NCI-H510A (cell line): Measurements from ENCODE around the gene KCNQ1.

Experiments
- DNase-seq: peaks from one replicate; lab custom pipeline; 2025; lab: John Stamatoyannopoulos, UW

KCNQ1 gene

DNA sequence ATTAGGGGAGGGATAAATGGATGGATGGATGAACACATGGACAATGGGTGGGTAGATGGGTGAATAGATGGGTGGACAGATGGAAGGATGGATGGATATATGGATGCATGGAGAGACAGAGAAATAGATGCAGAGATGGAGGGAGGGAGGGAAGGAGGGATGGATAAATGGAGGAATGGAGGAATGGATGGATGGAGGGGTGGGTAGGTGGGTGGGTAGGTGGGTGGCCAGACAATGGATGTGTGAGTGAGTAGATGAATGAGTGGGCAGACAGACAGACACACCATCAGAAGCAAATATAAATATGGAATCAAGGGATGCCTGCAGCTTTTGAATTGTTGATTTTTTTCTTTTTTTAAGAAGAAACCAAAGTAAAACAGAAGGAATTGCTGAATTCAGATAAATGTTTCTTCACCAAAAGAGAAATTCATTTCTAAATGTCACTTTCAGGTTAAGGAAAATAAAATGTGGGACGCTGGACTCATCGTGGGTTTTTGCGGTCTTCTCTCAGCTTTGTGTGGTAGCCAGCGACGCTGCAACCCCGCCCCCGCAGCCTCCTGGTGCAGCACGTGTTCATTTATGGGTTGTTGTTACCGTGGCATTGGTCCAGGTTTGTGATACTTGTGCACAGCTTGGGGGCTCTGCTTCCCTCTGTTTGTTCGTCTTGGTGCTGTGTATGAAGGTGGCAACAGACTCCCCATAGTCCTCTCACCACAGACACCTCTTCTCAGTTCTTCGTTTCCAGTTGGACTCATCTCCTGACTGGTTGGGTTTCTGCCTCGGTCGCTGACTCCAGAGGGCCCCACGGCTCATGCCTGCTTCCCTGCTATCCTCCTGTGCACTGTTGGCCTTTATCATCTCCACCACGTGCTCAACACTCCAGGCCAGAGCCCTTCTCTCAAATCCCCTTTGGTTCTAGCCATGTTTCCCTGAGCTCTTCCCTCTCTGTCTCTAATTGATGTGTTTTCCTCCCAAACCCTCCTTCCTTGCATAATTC is 364.3 kb downstream of the KCNQ1 start:
- no peak for DNase-seq

DNA sequence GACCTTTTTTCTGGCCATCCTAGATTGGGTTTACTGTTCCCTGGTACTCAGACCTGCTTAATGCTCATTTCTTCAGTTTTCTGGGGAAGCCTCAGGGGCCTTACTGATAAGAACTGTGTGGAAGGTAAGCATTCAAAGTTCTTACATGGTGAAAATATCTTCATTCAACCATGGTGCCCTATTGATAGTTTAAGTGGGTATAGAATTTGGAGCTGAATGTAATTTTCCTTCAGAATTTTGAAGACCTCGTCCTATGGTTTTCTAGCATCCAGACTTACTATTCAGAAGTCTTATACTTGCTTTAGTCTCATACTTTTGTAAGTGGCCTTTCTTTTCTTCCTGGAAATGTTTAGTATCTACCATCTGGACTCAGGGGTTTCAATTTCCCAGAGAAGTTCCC is 365.0 kb downstream of the KCNQ1 start:
- DNase-seq = no peak

DNA sequence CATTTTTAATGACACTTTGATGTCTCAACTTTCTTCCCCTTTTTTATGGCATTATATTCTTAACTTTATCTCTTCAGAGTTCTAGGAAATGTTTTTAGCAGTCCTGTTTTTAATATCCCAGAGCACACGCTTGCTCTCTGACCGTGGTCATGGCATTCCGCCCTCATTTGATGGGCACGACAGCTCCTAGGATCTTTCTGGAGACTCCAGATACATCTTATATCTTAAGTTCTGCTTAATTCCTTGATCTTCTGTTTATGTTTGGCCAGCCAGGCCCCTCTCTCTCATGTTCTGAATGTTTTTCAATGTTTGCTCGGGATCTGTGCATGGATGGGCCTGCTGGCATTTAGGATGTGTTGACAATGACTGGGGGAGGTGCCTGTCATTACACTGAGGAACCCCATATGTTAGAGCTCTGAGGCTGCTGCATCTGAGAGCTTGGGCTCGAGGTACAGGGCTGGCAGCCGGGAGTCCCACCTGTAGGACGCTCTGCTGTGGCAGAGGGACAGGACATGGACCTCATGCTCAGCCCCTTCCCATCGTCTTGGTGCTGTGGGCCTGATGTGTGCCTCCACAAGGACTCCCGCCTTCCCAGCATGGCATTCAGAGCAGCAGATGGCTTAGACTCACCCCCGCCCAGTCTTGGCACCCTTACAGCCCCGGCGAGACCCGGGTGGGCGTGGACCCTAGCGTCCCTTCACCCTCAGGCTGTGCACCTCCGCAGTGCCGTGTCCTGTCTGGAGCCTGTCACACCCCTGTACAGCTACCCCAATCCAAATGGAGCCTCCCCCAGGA is 365.8 kb downstream of the KCNQ1 start:
- DNase-seq = no peak

- DNase-seq = no peak
Observed at GRCh38 chr11:2811206-2812091, 366.6 kb downstream of the KCNQ1 start.

DNA sequence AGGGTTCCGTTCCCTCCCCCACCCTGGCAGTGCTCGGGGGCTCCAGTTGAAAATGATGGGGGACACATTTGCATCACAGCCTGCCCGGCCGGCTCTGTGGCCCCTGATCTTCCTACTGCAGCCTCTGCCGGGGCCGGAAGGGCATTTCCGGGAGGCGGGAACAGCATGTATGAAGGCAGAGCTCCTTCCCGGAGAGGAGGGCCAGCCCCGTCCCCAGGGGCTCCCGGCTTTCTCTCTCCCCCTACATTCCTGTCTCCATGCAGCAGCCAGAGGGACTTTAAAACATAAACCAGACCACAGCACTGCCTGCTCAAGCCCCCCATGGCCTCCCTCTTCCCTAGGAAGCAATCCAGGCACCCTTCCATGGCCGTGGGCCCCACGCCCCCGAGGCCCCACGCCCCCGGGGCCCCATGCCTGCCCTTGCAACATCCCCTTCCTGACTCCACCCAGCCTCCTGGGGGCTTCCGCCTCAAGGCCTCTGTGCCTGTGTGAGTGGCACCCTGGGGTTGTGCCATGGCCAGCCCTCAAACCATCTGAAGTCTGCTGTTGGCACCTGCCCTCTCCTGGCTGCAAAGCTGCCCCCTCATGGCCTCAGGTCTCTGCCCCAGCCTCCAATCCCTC is 367.7 kb downstream of the KCNQ1 start:
- no peak for DNase-seq

DNA sequence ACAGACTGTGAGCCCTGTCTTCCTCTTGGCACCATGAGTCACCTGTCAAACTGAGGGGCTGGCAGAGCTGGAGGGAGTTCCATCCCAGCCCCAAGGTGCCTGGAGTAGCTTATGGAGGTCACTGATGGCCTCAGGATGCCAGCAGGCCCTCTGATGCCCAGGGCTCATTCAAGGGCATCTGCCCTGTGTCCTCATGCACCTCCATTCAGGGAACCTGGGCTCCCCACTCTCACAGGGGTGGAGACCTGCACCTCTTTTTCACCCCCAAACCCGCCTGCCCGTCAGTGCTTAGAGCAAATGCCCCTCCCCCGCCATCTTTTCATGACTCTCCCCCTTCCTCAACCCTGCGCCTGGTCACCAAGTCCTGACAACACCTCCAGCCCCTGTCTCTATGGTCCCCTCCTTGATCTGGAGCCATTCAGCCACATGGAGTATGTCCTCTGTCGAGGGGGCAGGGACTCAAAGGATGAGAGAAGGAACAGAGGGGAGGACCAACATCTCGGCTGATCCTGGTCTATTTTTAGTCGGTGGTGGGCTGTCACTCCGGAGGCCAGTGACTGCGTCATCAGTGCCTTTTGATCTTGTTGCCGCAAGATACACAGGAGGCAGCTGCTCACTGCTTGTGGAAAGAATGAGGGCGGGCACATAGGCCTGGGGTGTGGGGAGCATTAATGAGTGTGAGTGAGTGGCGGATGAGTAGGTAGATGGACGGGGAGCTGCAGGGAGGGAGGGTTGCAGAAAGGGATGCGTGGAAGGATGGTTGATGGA is 368.5 kb downstream of the KCNQ1 start:
- no peak for DNase-seq

- DNase-seq = no peak
Observed at GRCh38 chr11:2813968-2814367, 369.2 kb downstream of the KCNQ1 start.

GRCh38 chr11:2814751-2815150 is 369.9 kb downstream of the KCNQ1 start:
- no peak for DNase-seq

DNA sequence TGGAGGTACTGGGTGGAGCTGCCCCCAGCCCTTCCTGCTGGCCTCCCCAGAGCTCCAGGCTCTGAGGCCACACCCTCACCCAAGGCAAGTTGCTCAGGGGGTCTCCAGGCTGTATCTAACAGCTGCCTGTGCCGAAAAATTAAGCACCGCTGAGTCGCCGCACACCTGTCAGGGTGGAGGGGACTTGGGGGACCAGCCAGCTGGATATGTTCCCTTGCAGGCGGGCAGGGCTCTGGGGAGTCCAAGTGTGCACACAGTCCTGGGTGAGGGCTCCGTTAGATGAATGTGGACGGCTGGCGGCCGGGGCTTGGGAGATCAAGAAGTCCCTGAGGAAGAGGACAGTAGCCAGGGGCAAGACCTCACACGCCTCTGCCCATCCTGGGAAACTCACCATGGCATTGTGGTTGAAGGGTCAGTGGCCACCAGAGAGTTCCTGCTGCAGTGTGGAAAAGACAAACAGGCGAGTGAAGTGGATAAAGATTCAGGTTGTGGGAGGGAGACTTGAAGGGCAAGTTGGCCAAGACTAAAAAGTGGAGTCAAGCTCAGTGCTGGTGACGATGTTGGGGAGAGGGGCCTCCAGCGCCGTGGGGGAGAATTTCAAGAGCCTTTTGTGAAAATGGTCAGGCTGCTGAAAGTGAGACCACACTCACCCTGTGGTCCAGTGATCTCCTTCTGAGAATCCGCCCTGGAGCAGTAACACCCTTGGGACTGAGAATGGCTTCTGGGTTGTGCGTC is 371.1 kb downstream of the KCNQ1 start:
- DNase-seq = no peak

DNA sequence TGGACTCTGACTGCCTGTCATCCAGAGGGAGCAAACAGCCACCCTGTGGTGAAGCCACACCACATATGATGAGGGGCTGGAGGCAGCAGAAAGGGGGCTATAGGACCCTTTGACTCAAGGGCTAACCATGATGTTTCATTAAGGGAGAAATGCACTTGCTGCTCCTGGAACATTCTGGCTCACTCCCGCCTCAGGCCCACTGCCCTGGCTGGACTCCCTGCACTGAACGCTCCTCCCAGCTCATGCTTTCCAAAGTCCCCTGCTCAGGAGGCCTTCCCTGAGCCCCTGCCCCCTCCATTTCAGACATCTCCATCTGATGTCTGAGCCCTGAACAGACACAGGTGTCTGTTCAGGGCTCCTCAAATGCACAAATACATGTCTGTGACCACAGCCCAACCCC is 371.7 kb downstream of the KCNQ1 start:
- DNase-seq = no peak

DNA sequence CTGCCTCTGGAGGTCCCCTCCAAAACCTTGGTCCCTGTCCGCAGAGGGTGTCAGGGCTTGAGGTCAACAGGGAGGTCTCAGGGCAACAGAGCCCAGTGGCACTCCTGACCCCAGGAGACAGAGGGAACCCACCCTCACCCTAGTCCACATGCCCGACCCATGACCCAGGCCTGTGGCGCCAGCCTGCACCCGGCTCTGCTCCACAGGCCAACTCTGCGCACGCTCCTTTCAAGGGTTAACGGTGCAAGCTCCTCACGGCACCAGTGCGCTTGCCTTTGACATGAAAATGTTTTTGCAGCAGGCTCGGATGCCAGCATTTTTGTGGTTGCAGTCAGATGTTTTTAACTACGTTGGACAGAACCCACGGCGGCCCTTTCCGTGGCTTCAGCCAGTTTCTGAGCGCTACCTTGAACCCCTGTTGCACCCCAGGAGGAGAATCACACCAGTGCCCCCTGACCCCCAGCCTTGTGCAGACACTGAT is 372.2 kb downstream of the KCNQ1 start:
- no peak for DNase-seq

GRCh38 chr11:2817431-2817830 is 372.6 kb downstream of the KCNQ1 start:
- DNase-seq = no peak

GRCh38 chr11:2818021-2818420 is 373.2 kb downstream of the KCNQ1 start:
- DNase-seq = no peak

- DNase-seq = no peak
Observed at GRCh38 chr11:2818503-2818902, 373.7 kb downstream of the KCNQ1 start.

DNA sequence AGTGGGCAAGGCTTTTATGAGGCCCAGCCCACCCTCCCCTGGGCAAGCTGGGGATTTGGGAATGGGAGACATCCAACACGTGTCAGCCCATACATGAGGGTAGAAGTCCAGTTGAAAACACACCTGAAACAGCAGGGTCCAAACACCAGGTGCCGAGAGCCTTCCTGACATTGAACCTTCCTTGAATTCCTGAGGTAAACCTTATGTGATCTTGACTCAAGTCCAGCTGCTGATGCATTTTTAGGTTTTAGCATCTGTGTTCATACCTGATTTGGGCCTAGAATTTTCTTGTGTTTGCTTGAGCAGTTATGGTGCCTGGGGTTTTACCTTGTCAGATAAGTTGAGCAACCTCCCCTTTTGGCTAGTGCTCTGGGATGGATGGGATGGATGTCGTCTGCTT is 374.5 kb downstream of the KCNQ1 start:
- no peak for DNase-seq

DNA sequence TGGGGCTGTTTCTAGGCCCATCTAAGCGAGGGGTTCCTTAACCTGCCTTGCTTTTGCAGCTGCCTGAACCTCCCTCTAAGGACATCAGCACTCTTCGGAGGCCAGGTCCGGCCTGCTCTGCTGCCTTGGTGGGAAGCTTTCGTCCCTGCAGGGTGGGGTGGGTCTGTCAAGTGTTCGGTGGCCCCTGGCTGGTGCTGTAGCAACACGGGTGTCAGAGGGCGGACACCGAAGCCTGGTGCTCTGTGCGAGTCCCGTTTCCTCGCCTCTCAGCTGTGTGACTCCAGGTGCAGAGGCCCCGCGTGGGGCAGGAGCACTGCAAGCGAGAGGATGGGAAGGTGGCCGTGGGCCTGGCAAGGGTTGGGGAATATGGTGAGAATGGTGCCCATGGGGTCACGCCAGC is 376.2 kb downstream of the KCNQ1 start:
- no peak for DNase-seq

- no peak for DNase-seq
Observed at GRCh38 chr11:2821891-2822290, 377.1 kb downstream of the KCNQ1 start.

DNA sequence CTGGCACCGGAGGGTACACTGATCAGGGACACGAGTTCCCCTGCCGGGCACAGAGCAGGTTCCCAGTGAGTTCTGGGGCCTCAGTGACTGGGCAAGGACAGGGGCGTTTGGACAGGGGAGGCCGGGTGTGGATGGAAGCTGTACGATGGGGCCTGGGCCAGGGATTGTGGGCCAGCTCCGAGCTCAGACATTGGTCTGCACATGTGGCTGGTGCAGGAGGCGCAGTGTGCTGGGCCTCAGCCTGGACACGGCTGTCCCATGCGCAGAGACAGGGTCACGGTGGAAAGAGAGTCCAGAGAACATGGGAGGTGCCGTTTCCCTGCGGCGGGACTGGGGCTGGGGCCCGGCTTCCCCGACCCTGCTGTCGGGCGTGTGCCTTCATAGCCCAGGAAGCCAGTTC is 380.0 kb downstream of the KCNQ1 start:
- no peak for DNase-seq

DNA sequence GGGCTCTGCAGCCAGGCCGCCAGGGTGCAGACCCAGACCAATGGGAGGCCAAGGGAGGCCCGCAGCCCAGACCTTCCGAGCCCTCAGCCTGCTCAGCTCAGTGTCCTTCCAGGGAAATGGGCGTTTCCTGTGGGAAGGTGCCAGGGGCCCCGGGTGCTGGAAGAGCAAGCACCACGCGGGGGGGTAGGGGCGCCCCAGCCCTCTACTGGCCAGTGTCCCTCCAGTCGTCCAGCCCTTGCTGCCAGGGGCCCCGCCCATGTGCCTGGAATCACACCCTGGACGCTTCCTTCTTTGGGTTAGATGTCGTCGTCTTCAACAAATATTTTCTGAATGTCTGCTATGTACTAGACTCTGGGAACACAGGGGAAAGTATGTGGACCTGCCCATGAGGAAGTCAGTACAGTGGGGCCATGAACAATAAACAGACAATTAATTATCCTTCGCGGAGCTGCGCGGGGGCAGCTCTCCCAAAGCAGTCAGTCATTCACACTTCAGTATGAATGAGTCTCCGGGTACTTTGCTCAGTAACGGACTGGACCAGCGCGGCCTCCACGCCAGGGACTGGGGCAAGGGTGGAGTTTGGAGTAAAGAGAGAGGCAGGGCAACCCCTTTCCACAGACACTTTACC is 380.6 kb downstream of the KCNQ1 start:
- DNase-seq = no peak
